ENCODE data around the gene PCBP2.
"Not testable (repeated sequence)": the region's sequence is repeated elsewhere in the genome, so short reads cannot be mapped to it uniquely, and the experiment has no call there.

GRCh38 chr12:53415752-53416389 lies 36.0 kb upstream of the PCBP2 start:
- TF ChIP-seq REST (IDR thresholded peaks at IDR 0.05; ENCODE audit: borderline replicate concordance); CTCF (IDR thresholded peaks at IDR 0.05; ENCODE audit: poor library complexity, severe bottlenecking); TAF1 (IDR thresholded peaks at IDR 0.05; ENCODE audit: low read depth); RAD21 (conservative IDR thresholded peaks at IDR 0.05); EP300 (conservative IDR thresholded peaks at IDR 0.05; ENCODE audit: poor library complexity, severe bottlenecking): not testable (repeated sequence)
